ENCODE data around the gene TIGD1. TPM values are rescaled to one million over a fixed set of nuclear protein-coding genes. Genes with fewer than 3 reads are reported as not detected.

The TIGD1 gene
- total RNA-seq, 1 experiment from 2014 or later: 14.9 TPM

DNA sequence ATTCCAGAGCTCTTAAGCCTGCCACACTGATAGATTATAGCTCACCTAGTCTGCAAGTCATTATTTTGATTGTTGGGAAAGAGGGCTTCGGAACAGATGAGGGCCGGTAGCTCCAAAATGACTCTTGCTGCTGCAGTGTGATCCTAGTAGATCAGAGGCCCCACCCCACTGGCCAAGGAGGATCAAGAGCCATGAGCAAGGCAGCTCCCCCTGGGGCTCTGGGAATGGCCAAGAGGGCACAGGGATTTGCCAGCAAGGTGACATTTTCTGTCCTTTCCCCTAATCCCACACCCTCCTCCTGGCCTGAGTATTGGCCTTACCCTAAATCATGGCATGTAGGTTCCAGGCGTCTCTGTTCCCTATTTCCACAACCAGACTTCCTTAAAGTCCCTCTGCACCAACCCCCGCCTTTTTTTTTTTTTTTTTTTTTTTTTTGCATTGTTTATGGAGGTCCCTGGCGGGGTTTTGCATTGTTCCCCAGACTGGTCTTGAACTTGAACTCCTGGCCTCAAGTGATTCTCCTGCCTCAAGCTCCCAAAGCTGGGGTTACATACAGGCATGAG, 36.7 kb upstream of the TIGD1 start:
- BruUV-seq (replicated peaks): no TSS peak
- intact Hi-C loops (cut with micrococcal nuclease; ENCODE audit: unreplicated experiment): no loop called here
- peaks cover 12% of the 10 kb centered on the region for H3K4me1 Mint-ChIP-seq (ENCODE audit: low read depth, unreplicated experiment)
- no peak for DNase-seq
- H3K4me3 Mint-ChIP-seq (ENCODE audit: low read depth, unreplicated experiment): no peak overlapping the region
- peaks cover 5% of the 10 kb centered on the region for H3K36me3 Mint-ChIP-seq (ENCODE audit: insufficient read depth, unreplicated experiment)
- no peaks in the 10 kb centered on the region for H3K9me3 Mint-ChIP-seq (ENCODE audit: low read depth, unreplicated experiment)
- no peaks in the 10 kb centered on the region for H3K27me3 Mint-ChIP-seq (ENCODE audit: unreplicated experiment)
- H3K27ac Mint-ChIP-seq (ENCODE audit: unreplicated experiment): no peak overlapping the region
- CTCF ChIA-PET: interaction anchor here (0.6 kb wide), 1 partner anchor 461 kb away, joined by 5 read pairs; no protein-coding TSS in a partner anchor
- TF ChIP-seq, protein P1, sequence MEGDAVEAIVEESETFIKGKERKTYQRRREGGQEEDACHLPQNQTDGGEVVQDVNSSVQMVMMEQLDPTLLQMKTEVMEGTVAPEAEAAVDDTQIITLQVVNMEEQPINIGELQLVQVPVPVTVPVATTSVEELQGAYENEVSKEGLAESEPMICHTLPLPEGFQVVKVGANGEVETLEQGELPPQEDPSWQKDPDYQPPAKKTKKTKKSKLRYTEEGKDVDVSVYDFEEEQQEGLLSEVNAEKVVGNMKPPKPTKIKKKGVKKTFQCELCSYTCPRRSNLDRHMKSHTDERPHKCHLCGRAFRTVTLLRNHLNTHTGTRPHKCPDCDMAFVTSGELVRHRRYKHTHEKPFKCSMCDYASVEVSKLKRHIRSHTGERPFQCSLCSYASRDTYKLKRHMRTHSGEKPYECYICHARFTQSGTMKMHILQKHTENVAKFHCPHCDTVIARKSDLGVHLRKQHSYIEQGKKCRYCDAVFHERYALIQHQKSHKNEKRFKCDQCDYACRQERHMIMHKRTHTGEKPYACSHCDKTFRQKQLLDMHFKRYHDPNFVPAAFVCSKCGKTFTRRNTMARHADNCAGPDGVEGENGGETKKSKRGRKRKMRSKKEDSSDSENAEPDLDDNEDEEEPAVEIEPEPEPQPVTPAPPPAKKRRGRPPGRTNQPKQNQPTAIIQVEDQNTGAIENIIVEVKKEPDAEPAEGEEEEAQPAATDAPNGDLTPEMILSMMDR (IDR thresholded peaks at IDR 0.05; ENCODE audit: unreplicated experiment): no peak

DNA sequence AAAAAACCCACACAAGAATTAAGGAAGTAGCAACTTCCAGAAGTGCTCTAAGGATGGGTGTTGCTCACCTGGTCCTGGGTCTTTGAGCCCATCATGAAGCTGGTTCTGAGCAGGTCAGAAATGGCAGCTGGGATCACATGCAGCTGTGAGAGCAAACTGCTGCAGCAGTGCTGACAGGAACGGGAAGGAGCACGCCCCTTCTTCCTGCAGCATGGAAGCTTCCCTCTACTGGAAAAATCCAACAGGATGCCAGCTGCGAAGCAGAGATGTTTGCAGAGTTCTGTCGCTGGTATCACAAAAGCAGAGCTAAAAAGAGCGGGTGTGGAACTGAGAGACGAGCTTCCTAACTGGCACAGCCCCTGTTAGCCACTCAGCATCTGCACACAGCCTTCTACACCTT, 33.9 kb upstream of the TIGD1 start:
- H3K4me1 Mint-ChIP-seq (ENCODE audit: low read depth, unreplicated experiment): peaks cover 33% of the 10 kb centered on the region
- no peak overlapping the region for H3K27ac Mint-ChIP-seq (ENCODE audit: unreplicated experiment)
- intact Hi-C loops (cut with micrococcal nuclease; ENCODE audit: unreplicated experiment): no loop called here
- no TSS peak for BruUV-seq (replicated peaks)
- H3K9me3 Mint-ChIP-seq (ENCODE audit: low read depth, unreplicated experiment): no peaks in the 10 kb centered on the region
- peaks cover 5% of the 10 kb centered on the region for H3K36me3 Mint-ChIP-seq (ENCODE audit: insufficient read depth, unreplicated experiment)
- TF ChIP-seq, protein P1 (IDR thresholded peaks at IDR 0.05; ENCODE audit: unreplicated experiment): no peak
- CTCF ChIA-PET: interaction anchor here (1.4 kb wide), 1 partner anchor 9 kb away, joined by 4 read pairs; no protein-coding TSS in a partner anchor
- H3K4me3 Mint-ChIP-seq (ENCODE audit: low read depth, unreplicated experiment): no peak overlapping the region
- H3K27me3 Mint-ChIP-seq (ENCODE audit: unreplicated experiment): no peaks in the 10 kb centered on the region
- DNase-seq: no peak

DNA sequence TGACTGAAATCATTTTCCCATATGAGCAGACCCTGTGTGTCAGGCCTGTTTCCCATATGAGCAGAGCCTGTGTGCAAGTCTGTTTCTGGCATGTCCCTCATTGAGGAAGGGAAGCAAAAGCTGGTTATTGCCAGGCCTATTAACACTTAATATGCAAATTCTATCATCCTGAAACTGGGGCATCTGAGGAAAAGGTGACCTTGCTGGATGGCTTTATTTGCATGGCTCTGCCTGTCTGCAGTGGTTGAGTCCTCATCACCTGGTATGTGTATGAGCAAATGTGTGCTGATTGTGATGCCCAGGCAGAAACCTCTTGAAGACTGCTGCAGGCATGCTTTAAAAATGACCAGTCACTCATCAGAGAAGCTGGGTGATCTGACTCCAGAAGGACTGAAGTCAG, 31.4 kb upstream of the TIGD1 start:
- H3K27me3 Mint-ChIP-seq (ENCODE audit: unreplicated experiment): no peaks in the 10 kb centered on the region
- no peaks in the 10 kb centered on the region for H3K9me3 Mint-ChIP-seq (ENCODE audit: low read depth, unreplicated experiment)
- peaks cover 5% of the 10 kb centered on the region for H3K36me3 Mint-ChIP-seq (ENCODE audit: insufficient read depth, unreplicated experiment)
- CTCF ChIA-PET: no interaction called here
- TF ChIP-seq, protein P1 (IDR thresholded peaks at IDR 0.05; ENCODE audit: unreplicated experiment): no peak
- DNase-seq: no peak
- BruUV-seq (replicated peaks): no TSS peak
- peaks cover 27% of the 10 kb centered on the region for H3K4me1 Mint-ChIP-seq (ENCODE audit: low read depth, unreplicated experiment)
- intact Hi-C loops (cut with micrococcal nuclease; ENCODE audit: unreplicated experiment): no loop called here
- no peak overlapping the region for H3K27ac Mint-ChIP-seq (ENCODE audit: unreplicated experiment)
- H3K4me3 Mint-ChIP-seq (ENCODE audit: low read depth, unreplicated experiment): no peak overlapping the region

DNA sequence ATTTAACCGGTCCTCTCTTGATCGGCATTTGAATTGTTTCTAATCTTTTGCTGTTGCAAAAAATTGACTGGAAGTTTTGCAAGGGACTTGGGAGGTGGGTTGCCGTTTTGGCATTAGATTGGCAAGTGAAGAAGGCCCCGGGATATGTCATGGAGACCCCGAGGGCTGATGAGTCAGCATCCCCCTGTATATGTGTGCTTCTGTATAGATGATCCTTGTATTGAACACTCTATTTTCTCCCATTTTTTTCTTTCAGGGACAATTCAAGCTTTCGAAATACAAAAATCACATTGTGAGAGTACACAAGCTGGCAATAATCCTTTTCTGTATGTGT, 30.3 kb upstream of the TIGD1 start:
- H3K36me3 Mint-ChIP-seq (ENCODE audit: insufficient read depth, unreplicated experiment): peaks cover 5% of the 10 kb centered on the region
- intact Hi-C loops (cut with micrococcal nuclease; ENCODE audit: unreplicated experiment): no loop called here
- CTCF ChIA-PET: interaction anchor here (0.5 to 1.6 kb wide), 9 partner anchors 10 to 1055 kb away, joined by 3 to 8 read pairs (median 4); no protein-coding TSS in a partner anchor
- no TSS peak for BruUV-seq (replicated peaks)
- no peaks in the 10 kb centered on the region for H3K27me3 Mint-ChIP-seq (ENCODE audit: unreplicated experiment)
- H3K9me3 Mint-ChIP-seq (ENCODE audit: low read depth, unreplicated experiment): no peaks in the 10 kb centered on the region
- H3K27ac Mint-ChIP-seq (ENCODE audit: unreplicated experiment): no peak overlapping the region
- TF ChIP-seq, protein P1 (IDR thresholded peaks at IDR 0.05; ENCODE audit: unreplicated experiment): no peak
- peaks cover 30% of the 10 kb centered on the region for H3K4me1 Mint-ChIP-seq (ENCODE audit: low read depth, unreplicated experiment)
- H3K4me3 Mint-ChIP-seq (ENCODE audit: low read depth, unreplicated experiment): no peak overlapping the region
- DNase-seq: no peak
